PC-3 (cell line): ENCODE measurements around the gene NOC4L.

Experiments
- CTCF ChIP-seq: fragments of 300-600 bp; sonication (generic); conservative IDR thresholded peaks from 2 replicates; pipeline ENCODE4 v1.5.1; 2017; ENCODE audit warnings: antibody characterized with exemption, low read depth, mild to moderate bottlenecking, low read length
- EZH2 ChIP-seq: fragments of 300-600 bp; sonication (generic); IDR thresholded peaks from one replicate; pipeline ENCODE4 v1.6.1; 2017; ENCODE audit warnings: antibody characterized with exemption, mild to moderate bottlenecking, low read length; ENCODE audit not compliant: unreplicated experiment
- EZH2phosphoT487 ChIP-seq: fragments of 300-600 bp; sonication (generic); IDR thresholded peaks from 2 replicates; pipeline ENCODE4 v1.6.1; 2018; ENCODE audit warnings: mild to moderate bottlenecking, antibody characterized with exemption, low read length, borderline replicate concordance

- TF ChIP-seq EZH2 (no peak), CTCF (no peak), EZH2phosphoT487 (no peak)
Measured at GRCh38 chr12:132099739-132100138, 44.5 kb upstream of the NOC4L start.
